ENCODE results near the gene DCP1A.
"Not testable (repeated sequence)": the region's sequence is repeated elsewhere in the genome, so short reads cannot be mapped to it uniquely, and the experiment has no call there.

Gene DCP1A

DNA sequence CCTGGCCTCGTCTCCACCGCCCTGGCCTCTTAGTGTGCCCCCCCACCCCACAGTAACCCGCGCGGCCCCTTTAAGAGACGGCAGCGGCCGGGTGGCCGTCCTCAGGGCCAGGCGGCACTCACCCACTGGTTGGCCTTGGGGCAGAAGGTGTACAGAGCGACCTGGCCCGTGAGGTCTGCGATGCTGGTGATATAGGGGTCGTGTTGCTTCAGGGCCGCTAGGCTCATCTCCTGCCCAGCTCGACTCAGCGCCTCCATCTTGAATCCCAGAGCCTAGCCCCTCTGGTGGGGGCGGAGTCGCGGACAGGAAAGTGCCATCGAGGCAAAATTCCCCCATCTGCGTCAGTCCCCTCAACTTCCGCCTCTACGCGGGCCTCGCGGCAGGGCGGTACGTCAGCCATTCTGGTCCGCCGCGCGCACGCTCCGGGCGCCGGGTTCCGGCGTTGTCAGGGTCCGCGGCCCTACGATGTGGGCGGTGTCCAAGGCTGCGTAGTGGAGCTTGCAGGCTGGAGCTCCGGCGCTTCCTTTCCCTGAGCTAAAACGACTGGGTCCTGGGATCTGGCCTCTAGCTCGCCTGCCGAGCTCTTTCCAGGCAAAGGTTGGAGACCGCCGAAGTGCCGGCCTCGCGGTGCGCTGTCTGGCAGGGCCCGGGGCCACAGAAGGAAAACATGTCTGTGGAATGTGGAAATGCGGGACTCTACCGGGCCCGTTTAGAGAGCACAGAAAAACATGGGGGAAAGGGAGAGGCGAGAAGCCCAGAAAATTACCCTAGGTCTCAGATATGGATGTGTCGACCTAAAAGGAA, at the start of gene DCP1A:
DCP1A (minus strand) TSS at position 283 of the 804 bp plus-strand sequence; CDS start at position 257, 26 bp downstream.
- FAIRE-seq: no peak

DNA sequence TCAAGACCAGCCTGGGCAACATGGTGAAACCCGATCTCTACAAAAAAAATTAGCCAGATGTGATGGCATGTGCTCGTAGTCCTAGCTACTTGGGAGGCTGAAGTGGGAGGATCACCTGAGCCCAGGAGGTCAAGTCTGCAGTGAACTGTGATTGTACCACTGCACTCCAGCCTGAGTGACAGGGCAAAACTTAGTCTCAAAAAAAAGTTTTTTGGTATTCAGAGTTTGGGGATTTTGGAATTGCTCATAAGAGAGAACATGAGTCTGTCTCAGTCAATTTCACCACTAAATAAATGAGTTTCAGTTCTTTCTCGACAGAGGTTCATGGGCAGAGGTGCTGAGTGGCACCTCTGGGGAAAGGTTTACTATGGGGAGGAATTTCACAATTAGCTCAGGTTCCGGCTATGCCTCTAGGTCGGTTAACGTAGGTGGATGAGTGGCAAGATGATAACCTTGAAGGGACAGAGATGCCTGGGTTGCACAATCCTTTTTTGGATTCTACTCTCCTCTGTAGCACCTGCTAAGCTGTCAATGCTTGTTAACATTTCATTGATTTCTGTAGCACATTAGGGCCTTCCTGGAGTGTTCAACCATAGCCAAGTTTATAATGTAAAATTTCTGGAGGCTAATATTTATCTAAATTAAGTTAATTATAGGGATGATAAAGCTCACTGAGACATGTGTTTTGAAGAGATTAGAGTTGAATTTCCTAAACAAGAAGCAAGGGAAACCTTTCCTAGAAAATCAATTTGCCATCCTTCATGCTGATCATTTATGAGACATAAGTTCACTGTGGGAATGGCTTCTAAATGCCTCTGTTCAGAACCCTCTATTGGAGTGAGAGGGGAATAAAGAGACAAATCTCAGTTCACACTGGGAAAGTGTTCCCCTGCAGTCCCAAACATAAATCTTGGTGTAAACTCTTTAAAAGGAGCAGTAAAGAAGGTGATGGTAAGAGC, 37.4 kb upstream of the DCP1A start:
- FAIRE-seq: no peak

DNA sequence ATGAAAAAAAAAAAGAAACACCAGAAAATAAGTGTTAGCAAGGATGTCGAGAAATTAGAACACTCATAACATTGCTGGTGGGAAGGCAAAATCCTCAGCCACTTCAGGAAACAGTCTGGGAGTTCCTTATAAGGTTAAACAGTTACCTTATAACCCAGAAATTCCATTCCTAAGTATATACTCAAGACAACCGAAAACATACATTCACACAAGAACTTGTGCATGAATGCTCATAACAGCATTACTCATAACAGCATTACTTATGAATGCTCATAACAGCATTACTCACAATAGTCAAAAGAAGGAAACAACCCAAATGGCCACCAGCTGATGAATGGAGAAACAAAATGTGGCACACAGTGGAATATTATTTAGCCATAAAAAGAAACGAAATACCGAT, 34.8 kb upstream of the DCP1A start:
- no peak for FAIRE-seq

DNA sequence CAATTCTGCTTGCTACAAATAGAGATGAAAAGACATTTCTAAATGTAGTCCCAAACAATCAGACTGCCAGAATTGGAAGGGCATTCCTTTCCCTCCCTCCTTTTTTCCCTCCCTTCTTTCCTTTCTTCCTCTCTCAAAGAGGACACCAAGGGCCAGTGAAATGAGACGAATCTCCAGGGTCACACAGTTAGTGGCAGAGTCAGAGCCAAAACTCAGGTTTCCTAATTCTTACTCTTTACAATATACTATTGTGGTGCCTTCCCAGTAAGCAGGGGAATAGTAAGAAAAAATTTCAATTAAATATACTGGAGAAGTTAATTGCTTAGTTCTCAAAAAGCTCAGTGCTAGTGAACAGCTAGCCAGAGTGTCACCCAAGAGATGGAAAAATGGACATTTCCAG, 33.0 kb upstream of the DCP1A start:
- FAIRE-seq: no peak

- FAIRE-seq: no peak
These were observed 32.6 kb upstream of the DCP1A start for GRCh38 chr3:53379898-53380297.

DNA sequence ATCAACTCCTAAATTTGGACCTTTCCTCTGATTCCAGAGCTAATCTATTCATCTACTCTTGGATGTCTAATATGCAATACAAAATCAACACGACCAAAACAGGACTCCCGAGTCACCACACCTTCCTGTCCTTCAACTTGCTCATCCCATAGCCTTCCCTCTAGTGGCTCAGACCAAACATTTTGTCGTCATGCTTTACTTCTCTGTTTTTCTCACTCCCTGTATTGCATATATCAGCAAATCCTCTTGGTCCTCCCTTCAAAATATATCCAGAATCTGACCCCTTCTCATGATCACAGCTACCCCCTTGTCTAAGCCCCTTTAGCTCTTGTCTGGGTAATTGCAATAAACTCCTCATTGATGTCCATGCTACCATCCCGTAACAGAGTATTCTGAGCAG, 30.5 kb upstream of the DCP1A start:
- FAIRE-seq: no peak

- no peak for FAIRE-seq
These were observed 29.3 kb upstream of the DCP1A start for GRCh38 chr3:53376679-53377078.

- no peak for FAIRE-seq
These were observed 27.7 kb upstream of the DCP1A start for GRCh38 chr3:53375019-53375418.

GRCh38 chr3:53370719-53371118, 23.4 kb upstream of the DCP1A start:
- not testable (repeated sequence) for FAIRE-seq

DNA sequence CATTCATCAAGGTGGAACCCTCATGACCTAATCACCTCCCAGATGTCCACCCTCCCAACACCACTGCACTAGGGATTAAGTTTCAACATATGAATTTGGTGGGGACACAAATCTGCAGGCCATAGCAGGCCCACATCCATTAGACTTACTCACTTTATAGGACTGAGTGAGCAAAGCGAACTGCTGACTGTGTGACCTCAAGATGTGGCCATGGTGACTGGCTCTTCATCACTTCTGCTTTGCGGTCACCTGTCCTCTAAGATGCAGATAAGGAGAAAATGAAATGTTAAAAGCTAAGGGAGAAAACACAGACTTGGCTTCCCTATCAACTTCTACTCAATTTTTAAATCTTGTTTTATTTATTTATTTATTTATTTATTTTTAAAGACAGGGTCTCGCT, 14.5 kb upstream of the DCP1A start:
- FAIRE-seq: no peak

DNA sequence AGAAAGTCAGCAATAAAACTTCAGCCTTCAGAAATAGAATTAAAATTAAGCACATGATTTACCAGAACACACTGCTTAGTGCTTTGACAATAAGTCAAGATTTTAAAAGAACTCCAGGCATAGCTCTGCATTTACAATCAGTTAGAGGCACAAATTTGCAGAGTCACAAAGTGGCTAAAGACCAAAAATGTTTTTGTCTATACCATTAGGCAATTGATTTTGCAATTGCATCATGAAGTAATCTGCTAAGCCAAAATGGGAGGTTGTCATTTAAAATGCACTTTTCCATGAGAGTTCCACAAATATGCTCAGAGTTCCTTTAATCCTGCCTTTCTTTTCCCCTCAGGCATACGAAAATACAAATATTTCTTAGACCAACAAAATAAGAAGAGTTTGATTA, 10.1 kb upstream of the DCP1A start:
- FAIRE-seq: no peak

DNA sequence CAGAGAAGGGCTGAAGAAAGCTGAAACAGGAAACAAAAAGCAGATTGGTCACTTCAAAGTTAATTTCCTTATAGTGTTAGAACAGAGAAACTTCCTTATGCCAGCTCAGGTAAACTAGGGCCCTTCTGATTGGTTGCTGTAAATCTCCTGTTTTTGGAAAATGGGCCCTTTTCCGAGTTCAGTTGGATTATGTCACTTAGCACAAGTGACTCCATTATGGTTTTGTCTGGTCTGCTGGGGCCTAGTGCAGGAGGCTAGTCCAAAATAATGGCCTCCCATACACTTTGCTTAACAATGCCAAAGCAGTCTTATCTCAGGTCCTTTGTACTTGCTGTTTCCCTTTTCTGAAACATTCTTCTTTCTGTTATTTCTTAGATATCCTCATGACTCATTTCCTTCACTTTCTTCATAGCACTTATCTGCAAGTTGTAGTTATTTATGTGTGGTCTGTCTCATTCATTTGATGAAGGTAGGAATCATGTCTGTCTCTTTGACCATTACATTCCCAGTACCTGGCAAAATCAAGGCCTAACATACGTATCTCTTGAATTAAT, 7.7 kb upstream of the DCP1A start:
- FAIRE-seq: no peak

- FAIRE-seq: no peak
These were observed 5.9 kb upstream of the DCP1A start for GRCh38 chr3:53353202-53353601.

GRCh38 chr3:53350652-53351051, 3.3 kb upstream of the DCP1A start:
- no peak for FAIRE-seq

DNA sequence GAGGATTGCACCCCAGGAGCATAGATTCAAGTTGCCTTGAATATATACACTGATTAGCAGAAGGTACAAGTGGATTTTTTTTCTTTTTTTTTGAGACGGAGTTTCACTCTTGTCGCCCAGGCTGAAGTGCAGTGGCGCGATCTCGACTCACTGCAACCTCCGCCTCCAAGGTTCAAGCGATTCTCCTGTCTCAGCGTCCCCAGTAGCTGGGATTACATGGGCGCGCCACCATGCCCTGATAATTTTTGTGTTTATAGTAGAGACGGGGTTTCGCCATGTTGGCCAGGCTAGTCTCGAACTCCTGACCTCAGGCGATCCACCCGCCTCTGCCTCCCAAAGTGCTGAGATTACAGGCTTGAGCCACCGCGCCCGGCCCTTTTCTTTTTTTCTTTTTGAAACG, 775 bp upstream of the DCP1A start:
- not testable (repeated sequence) for FAIRE-seq

GRCh38 chr3:53346922-53347260, 452 bp downstream of the DCP1A start:
- no peak for FAIRE-seq

DNA sequence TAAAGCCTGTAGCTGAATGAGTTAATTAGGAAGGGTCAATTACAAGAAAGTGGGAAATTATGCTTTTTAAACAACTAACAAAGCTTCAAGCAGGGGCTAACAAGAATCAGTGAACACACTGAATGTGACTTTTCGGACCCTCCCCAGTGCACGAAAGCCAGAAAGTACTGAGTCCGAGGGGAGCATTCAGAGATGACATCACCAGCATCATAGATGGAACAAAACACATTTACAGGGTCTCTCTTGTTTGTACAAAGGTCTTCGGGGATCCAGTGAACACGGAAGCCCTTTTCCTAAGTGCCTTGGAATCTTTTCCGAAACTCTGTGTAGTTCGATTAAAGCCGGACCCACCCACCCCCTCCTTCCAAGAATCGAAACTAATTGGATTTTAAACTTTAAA, 829 bp downstream of the DCP1A start:
- no peak for FAIRE-seq

GRCh38 chr3:53342353-53342752, 5.0 kb downstream of the DCP1A start:
- FAIRE-seq: peak; percentile 70

- FAIRE-seq: no peak
These were observed 10.0 kb downstream of the DCP1A start for GRCh38 chr3:53337167-53337940.

- FAIRE-seq: no peak
These were observed 12.6 kb downstream of the DCP1A start for GRCh38 chr3:53334742-53335141.

GRCh38 chr3:53331871-53332270, 15.5 kb downstream of the DCP1A start:
- no peak for FAIRE-seq

GRCh38 chr3:53329897-53330296, 17.4 kb downstream of the DCP1A start:
- FAIRE-seq: peak; percentile 76

- FAIRE-seq: no peak
These were observed 18.6 kb downstream of the DCP1A start for GRCh38 chr3:53328746-53329145.
